ENCODE measurements around the gene ABHD3.
A peak's percentile ranks its signal among the peaks of the same experiment; 100 is the strongest.
"Not testable (repeated sequence)": the region's sequence is repeated elsewhere in the genome, so short reads cannot be mapped to it uniquely, and the experiment has no call there.

Gene ABHD3

GRCh38 chr18:21650311-21650710 lies 54.3 kb downstream of the ABHD3 start:
- no peak for DNase-seq (ENCODE audit: low read depth)

GRCh38 chr18:21640375-21640774 lies 64.2 kb downstream of the ABHD3 start:
- not testable (repeated sequence) for DNase-seq (ENCODE audit: low read depth)

GRCh38 chr18:21638822-21639221 lies 65.8 kb downstream of the ABHD3 start:
- no peak for DNase-seq (ENCODE audit: low read depth)

- no peak for DNase-seq (ENCODE audit: low read depth)
Observed at GRCh38 chr18:21636769-21637168, 67.8 kb downstream of the ABHD3 start.

DNA sequence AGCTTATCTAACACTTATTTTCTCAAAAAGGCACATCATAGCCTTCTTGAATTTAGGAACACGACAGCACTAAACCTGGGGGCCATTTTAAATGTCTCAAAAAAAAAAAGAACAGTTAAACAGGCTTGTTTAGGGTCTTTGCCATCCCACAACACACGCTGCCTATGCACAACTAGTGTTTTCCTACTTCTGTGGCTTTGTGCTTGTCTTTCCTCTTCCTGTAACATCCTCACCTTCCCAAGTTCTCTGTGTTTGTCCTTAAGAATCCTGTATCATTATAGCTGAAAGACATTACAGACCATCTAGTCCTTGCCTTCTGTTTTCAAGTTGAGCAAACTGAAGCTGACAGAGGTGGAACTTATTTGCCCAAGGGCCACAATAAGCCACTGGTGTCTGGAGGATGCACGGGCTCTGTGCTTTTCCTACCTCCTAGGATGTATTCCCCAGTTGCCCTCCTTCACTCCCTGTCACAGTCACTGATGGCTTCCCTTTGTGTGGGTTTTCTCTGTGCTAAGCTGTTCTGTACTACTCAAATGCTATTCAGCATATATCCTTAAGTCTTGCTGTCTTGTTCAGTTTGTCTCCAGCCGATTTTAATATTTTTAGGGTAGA lies 69.9 kb downstream of the ABHD3 start:
- DNase-seq (ENCODE audit: low read depth): no peak

GRCh38 chr18:21632393-21632792 lies 72.2 kb downstream of the ABHD3 start:
- DNase-seq (ENCODE audit: low read depth): no peak

DNA sequence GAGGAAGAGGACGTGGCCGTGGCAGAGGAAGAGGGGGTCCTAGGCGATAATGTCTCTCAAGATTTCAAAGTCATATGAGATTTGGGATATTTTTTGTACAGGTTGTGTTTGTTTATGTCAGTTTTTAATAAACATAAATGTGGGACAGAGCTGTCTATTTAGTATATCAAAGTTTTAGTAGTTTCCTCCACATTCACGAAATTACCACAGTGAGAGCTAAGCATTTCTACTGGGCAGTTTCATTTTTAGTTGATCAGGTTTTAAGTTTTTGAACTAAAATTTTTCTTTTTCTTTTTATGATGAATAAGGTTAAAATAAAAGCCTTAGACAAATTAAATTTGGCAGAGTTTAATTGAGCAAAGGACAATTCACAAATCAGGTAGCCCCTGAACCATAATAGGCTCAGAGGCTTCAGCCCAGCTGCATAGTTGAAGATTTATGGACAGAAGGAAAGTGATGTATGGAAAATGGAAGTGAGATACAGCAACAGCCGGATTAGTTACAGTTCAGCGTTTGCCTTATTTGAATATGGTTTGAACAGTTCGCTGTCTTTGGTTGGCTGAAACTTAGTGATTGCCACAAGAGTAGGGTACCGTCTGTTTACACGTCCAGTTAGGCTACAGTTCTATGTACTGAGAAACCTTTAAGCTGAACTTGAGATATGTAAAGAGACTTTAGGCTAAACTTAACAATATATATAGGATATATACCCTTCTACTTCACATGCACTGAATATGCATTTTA lies 75.3 kb downstream of the ABHD3 start:
- DNase-seq (ENCODE audit: low read depth): no peak

- DNase-seq (ENCODE audit: low read depth): not testable (repeated sequence)
Observed at GRCh38 chr18:21621640-21622039, 82.9 kb downstream of the ABHD3 start.

DNA sequence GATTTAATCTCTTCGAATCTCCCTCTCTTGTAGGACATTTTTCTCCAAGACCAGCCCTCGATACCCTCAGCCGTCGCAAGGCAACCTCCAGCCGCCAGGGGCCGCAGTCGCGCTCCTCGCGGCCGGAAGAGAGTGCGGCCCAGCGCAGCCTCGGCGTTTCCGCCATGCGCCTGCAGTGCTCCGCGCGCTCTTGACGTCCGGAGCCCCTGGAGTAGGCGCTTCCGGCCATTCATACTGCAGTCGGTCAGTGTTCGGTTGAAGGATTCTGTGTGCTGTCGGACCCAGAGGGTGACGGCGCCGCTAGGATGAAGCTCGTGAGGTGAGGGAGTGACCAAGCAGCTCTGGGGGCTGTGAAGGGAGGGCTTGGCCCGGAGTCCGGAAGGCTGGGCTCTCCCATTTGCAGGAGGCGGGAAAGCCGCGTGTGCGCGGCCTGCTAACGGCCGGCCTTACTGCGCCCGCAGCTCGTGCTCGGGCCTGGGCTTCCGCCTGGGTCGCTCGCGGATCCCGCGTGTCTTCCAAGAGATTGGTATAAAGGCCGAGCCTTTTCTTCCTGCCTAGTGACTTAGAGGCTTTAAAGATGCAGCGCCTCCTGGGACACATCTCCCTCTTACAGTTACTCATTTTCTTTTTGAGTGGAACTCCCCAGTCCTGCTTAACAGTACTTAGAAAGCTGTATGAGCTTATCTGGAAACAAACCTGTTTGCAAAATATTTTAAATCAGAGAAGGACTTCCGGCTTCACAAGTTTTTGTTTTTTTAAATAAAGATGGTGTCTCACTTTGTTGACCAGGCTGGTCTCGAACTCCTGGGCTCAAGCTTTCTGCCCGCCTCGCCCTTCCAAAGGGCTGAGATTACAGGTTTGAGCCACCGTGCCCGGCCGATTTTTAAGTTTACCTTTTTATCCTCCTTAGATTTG lies 92.2 kb downstream of the ABHD3 start, which contains the start of gene SNRPD1:
Gene SNRPD1 (plus strand): TSS at position 190 of the 915 bp plus-strand sequence. CDS start 116 bp downstream, at position 306.
- peak; percentile 89 for DNase-seq (ENCODE audit: low read depth)

GRCh38 chr18:21611401-21612124 lies 93.0 kb downstream of the ABHD3 start:
- not testable (repeated sequence) for DNase-seq (ENCODE audit: low read depth)

DNA sequence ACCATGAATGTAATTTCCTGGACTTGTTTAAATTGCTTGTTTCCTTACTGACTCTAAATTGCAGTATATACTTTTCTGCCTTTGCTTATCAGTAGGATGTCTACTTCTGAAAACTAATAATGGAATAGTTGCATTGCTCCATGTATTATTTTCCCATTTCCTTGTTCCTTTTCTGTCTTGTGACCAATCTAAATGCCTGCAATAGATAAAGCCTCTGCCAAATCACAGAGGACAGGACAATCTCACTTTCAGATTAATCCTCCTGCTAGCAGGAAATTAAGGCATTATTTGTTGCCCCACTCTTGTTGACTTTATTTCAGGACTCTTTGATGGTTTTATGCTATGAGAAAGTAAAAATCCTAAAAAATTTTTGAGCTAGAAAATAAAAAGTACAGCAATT lies 99.4 kb downstream of the ABHD3 start:
- DNase-seq (ENCODE audit: low read depth): no peak

GRCh38 chr18:21604671-21605070 lies 99.9 kb downstream of the ABHD3 start:
- DNase-seq (ENCODE audit: low read depth): no peak

DNA sequence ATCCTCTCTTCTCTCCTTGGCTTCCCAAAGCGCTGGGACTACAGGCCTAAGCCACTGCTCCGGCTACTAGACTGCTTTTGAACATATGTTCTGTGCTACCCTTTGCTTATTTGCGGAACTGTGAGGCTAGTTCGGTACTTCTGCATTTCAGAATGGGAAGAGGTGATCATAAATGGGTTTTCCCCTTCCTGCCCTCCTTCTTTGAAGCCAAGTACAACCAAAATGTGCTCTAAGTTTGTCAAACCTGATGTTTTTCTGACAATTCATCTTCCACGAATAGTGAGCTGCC lies 102.3 kb downstream of the ABHD3 start:
- DNase-seq (ENCODE audit: low read depth): no peak

Data from amniotic epithelial cell (primary cell).